Astrocyte (in vitro differentiated cells and primary cell): ENCODE data around the gene METTL15.

Source experiments
- EZH2 ChIP-seq: IDR thresholded peaks from 2 replicates; pipeline ENCODE4 v1.6.1; 2012; ENCODE audit warnings: mild to moderate bottlenecking, low read length, inconsistent platforms; ENCODE audit not compliant: insufficient read depth
- TF ChIP-seq, protein P1 (sequence below): IDR thresholded peaks from 2 replicates; pipeline ENCODE4 v1.5.1; 2011; ENCODE audit warnings: low read depth, mild to moderate bottlenecking, inconsistent platforms, low read length, moderate library complexity; ENCODE audit not compliant: insufficient read depth

DNA sequence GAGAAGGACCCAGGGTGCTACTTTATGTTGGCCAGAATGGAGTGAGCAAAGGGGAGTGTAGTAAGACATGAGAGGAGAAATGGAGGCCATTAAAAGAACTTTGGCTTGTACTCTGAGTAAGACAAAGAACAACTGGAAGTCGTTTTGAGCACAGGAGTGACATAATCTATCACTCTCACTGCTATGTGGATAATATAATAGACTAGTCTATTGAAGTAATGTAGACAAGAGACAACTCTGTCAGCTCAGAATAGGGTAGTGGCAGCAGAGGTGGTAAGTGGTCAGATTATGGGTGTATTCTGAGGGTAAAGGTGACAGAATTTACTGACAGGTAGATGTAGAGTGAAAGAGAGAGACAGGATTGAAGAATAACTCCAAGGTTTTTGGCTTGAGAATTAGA lies 8.5 kb upstream of the METTL15 start:
- TF ChIP-seq, protein P1, sequence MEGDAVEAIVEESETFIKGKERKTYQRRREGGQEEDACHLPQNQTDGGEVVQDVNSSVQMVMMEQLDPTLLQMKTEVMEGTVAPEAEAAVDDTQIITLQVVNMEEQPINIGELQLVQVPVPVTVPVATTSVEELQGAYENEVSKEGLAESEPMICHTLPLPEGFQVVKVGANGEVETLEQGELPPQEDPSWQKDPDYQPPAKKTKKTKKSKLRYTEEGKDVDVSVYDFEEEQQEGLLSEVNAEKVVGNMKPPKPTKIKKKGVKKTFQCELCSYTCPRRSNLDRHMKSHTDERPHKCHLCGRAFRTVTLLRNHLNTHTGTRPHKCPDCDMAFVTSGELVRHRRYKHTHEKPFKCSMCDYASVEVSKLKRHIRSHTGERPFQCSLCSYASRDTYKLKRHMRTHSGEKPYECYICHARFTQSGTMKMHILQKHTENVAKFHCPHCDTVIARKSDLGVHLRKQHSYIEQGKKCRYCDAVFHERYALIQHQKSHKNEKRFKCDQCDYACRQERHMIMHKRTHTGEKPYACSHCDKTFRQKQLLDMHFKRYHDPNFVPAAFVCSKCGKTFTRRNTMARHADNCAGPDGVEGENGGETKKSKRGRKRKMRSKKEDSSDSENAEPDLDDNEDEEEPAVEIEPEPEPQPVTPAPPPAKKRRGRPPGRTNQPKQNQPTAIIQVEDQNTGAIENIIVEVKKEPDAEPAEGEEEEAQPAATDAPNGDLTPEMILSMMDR, result no peak
- no peak for TF ChIP-seq EZH2
